Nephron (organoid): Measurements from ENCODE around the gene ERRFI1.

Experiments used
- H3K27ac Mint-ChIP-seq, 3 experiments: 2 replicates each; pipeline ENCODE4 v1.8.0; 2020; ENCODE audit warnings: mixed read lengths in 3 of 3, mild to moderate bottlenecking in 2 of 3, moderate library complexity in 1 of 3
- H3K27me3 Mint-ChIP-seq: 2 replicates; pipeline ENCODE4 v1.8.0; 2021; ENCODE audit warnings: low read depth, mild to moderate bottlenecking, moderate library complexity, mixed read lengths
- H3K36me3 Mint-ChIP-seq: 2 replicates; pipeline ENCODE4 v1.8.0; 2020; ENCODE audit warnings: low read depth, mixed read lengths
- H3K4me1 Mint-ChIP-seq: 2 replicates; pipeline ENCODE4 v1.8.0; 2020; ENCODE audit warnings: mixed read lengths
- H3K4me3 Mint-ChIP-seq, 3 experiments: 2 replicates each; pipeline ENCODE4 v1.8.0; 2020; ENCODE audit warnings: mild to moderate bottlenecking in 3 of 3, mixed read lengths in 3 of 3, moderate library complexity in 2 of 3
- H3K9me3 Mint-ChIP-seq: 2 replicates; pipeline ENCODE4 v1.8.0; 2020; ENCODE audit warnings: mixed read lengths
- TF ChIP-seq, protein P1 (sequence below), 3 experiments: fragments of 200-600 bp; sonication (generic); IDR thresholded peaks; one replicate each; pipeline ENCODE4 v1.5.0; 2021; ENCODE audit warnings: antibody characterized with exemption in 3 of 3; ENCODE audit not compliant: unreplicated experiment in 3 of 3

ERRFI1 gene

DNA sequence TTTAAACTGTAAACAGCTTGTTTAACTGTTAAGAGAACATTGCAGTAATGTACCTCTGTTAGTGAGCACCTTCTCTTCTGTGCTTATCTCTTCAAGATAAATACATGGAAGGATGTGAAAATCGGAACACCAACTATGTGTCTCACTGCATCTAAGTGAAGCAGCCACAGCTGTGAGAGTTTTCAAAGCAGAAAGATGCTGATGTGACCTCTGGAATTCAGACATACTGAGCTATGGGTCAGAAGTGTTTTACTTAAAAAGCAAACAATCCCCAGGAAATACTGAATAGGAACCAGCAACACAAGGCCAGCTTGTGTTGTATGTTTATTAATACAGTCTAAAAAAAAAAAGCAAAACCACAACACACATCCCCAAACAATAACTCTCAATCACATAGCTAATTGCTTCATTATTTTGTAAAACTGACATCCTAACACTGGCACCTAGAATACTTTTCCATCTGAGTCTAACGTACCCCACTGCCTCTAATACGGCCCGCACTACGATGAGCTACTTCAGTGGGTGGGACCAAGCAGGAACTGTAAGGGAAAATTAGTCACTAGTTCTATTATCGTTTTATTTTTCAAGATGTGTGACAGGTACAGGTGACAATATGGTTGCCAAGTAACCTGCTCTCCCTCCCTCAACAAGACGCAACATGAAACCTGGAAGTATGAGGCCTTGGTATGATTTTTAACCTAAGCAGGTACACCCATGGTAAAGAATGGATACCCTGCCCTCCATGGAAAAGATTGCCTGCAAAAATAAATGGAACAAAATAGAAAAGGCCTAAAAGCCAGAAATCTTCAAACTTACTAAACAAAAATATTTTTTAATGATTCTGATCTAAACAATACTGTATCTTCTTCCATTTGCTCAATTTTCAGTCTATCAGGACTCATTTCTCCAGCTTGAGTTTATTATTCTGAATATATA, 13.9 kb downstream of the ERRFI1 start:
- TF ChIP-seq, protein P1, sequence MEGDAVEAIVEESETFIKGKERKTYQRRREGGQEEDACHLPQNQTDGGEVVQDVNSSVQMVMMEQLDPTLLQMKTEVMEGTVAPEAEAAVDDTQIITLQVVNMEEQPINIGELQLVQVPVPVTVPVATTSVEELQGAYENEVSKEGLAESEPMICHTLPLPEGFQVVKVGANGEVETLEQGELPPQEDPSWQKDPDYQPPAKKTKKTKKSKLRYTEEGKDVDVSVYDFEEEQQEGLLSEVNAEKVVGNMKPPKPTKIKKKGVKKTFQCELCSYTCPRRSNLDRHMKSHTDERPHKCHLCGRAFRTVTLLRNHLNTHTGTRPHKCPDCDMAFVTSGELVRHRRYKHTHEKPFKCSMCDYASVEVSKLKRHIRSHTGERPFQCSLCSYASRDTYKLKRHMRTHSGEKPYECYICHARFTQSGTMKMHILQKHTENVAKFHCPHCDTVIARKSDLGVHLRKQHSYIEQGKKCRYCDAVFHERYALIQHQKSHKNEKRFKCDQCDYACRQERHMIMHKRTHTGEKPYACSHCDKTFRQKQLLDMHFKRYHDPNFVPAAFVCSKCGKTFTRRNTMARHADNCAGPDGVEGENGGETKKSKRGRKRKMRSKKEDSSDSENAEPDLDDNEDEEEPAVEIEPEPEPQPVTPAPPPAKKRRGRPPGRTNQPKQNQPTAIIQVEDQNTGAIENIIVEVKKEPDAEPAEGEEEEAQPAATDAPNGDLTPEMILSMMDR (IDR thresholded peaks at IDR 0.05; ENCODE audit: unreplicated experiment in 3 of 3) = no peak
- H3K4me3 Mint-ChIP-seq = no peak overlapping the region
- peaks cover 32% of the 10 kb centered on the region for H3K4me1 Mint-ChIP-seq
- H3K9me3 Mint-ChIP-seq = no peaks in the 10 kb centered on the region
- H3K27me3 Mint-ChIP-seq = no peaks in the 10 kb centered on the region
- peaks cover 22% of the 10 kb centered on the region for H3K36me3 Mint-ChIP-seq
- H3K27ac Mint-ChIP-seq = no peak overlapping the region

DNA sequence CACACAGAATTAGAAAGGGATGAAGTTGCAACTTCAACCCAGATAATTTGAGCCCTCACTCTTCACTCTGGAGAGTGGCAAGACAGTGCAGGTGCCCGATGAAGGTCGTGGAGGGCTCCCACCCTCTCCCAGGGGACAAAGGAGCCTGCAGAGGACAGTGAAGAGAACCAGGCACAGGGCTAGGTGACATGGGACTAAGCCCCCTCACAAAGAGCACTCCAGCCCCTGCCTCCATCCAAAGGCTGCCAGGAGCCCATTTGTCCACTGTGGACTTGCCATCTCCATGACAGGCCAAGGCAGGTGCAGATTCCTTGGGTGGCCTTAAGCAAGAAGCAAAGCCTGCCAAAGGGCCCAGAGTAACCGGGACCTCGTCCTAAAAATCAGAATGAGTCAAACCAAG, 15.1 kb downstream of the ERRFI1 start:
- H3K4me1 Mint-ChIP-seq = peaks cover 30% of the 10 kb centered on the region
- TF ChIP-seq, protein P1 (IDR thresholded peaks at IDR 0.05; ENCODE audit: unreplicated experiment in 3 of 3) = no peak
- H3K27ac Mint-ChIP-seq = no peak overlapping the region
- H3K36me3 Mint-ChIP-seq = peaks cover 22% of the 10 kb centered on the region
- no peaks in the 10 kb centered on the region for H3K9me3 Mint-ChIP-seq
- no peak overlapping the region for H3K4me3 Mint-ChIP-seq
- H3K27me3 Mint-ChIP-seq = no peaks in the 10 kb centered on the region

DNA sequence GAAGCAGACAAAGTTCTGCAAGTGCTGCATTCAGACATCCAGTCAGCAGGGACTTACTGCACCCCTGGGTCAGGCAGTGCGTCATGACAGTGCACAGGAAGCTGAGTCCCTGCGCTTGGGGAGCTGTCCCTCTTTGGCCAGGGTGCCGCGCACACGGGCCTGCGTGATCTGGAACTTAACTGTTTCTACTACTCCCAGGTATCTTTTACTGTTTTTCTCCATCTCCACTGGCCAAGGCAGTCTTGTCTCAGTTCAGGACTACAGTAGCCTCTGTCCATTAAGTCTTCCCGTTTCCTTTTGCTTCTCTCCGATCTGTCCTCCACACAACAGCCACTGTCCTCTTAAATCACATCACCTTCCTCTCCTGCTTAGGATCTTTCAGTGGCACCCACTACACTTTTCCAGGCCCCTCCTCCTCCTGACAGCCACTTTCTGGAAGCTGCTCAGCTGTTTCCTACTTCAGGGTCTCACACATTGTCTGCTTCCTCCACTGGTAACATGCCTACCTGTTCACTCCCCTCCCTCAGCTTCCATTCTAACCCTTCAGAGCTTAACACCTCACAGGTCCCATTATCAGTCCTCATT, 15.9 kb downstream of the ERRFI1 start:
- Mint-ChIP-seq H3K36me3 (peaks cover 22% of the 10 kb centered on the region), H3K27me3 (no peaks in the 10 kb centered on the region), H3K4me3 (no peak overlapping the region), H3K4me1 (peaks cover 26% of the 10 kb centered on the region), H3K27ac (no peak overlapping the region), H3K9me3 (no peaks in the 10 kb centered on the region)
- TF ChIP-seq, protein P1 (IDR thresholded peaks at IDR 0.05; ENCODE audit: unreplicated experiment in 3 of 3) = no peak

- H3K36me3 Mint-ChIP-seq = peaks cover 18% of the 10 kb centered on the region
- peaks cover 30% of the 10 kb centered on the region for H3K4me1 Mint-ChIP-seq
These were observed 16.8 kb downstream of the ERRFI1 start for GRCh38 chr1:8009043-8010002.

More at GRCh38 chr1:8009043-8010002, 16.8 kb downstream of the ERRFI1 start:
- Mint-ChIP-seq H3K9me3 (no peaks in the 10 kb centered on the region), H3K4me3 (no peak overlapping the region), H3K27me3 (peaks cover 4% of the 10 kb centered on the region), H3K27ac (no peak overlapping the region)
- TF ChIP-seq, protein P1 (IDR thresholded peaks at IDR 0.05; ENCODE audit: unreplicated experiment in 3 of 3) = no peak
